Activated gamma-delta T cell treated with Interleukin-2 at 50 U/mL for 16 hours (primary cell): Measurements from ENCODE around the gene CMTR1.
"Not testable (repeated sequence)": the region's sequence is repeated elsewhere in the genome, so short reads cannot be mapped to it uniquely, and the experiment has no call there.

Source experiments
- DNase-seq: peaks from one replicate; pipeline ENCODE4 v3.0.0-alpha.2; 2020

The CMTR1 gene

DNA sequence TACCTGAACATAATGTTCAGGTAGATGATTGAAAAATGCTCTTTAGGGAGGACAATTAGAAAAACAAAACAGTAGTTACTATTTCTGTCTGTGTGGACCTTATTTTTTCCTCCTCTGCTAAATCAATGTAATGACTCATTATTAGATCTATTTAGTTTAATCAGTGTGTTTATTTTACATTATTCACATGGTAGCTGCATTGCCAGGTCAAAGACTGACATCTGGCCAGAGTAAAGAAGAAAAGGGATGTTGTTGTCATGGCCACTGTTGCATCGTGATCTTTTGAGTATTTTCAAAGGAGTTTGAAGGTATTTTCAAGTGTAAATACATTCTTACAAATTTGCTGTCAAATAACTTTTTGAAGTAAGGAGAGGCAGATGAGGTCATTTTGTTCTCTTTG, 5.9 kb downstream of the CMTR1 start:
- no peak for DNase-seq

DNA sequence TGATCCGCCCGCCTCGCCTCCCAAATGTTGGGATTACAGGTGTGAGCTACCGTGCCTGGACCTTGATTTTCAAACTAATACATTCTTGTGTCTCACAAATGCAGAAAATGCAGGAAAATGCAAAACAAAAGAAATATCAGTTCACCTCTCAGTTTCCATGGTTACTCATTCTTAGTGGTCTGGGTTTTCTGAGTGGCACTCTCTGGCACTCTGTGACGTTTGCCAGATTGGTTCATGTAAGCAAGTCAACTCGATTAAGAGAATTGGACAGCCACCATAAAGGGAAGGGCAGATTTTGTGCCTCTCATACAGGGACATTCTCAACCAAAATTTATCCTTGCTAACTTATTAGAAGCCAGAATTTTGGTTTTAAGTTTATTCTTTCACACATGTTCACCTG, 8.6 kb downstream of the CMTR1 start:
- no peak for DNase-seq

DNA sequence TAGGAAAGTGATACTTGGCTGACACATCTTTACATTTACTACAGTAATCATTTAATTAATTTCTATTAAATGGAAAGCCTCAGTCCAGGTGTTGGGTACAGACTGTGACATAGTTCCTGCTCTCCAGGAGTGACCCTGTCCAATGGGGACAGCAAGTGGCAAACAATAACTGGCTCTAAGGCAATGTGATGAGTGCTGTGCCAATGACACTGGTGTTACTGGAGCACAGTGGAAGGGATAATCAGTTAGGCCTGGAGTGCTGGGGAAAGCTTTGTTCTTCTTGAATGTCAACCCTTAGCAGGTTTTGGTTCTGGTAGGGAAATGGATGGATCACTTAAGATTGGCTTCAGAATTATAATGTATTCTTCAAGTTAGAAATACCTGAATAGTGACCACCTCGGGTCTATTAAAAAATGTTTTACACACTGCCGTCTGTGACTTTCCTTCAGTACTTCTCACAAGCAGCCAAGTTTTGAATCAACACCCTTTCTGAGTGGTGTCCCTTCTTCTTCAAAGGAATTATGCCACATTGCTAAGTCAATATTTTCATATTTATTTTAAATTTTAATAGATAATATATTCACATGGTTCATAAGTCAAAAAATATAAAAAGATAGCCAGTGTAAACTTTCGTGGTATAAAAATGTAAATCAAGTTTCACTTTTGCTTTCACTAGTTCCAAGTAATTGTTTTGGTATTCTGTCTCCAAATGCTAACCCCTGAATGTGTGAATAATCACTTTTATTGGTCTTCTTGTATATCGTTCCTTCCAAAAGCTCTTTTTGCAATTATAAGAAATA, 9.6 kb downstream of the CMTR1 start:
- no peak for DNase-seq

DNA sequence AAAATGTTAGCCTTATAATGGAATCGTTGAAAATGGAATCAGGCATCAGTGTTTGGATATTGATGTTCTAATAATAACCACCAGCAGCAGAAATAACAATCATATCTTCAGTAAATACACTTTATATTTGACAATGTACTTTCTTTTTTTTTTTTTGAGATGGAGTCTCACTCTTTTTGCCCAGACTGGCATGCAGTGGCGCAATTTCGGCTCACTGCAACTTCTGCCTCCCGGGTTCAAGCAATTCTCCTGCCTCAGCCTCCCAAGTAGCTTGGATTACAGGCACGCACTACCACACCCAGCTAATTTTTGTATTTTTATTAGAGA, 10.2 kb downstream of the CMTR1 start:
- DNase-seq: not testable (repeated sequence)

DNA sequence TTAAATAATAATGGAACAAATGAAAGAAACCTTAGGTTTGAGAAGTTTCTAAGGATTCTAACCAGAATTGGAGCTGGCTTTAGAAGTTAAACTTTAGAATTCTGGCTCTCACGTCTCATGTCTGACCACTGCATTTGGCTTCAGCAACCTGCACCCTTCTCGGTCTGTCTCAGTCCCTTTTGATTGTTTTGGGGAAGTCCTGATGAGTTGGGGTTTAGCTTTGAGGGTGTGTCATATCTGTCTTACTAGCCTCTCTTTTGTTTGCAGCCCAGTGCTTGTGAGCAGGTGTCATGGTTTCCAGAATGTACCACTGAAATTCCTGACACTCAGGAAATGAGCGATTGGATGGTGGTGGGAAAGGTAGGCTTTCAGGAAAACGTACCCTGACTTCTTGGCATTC, 17.0 kb downstream of the CMTR1 start:
- no peak for DNase-seq

DNA sequence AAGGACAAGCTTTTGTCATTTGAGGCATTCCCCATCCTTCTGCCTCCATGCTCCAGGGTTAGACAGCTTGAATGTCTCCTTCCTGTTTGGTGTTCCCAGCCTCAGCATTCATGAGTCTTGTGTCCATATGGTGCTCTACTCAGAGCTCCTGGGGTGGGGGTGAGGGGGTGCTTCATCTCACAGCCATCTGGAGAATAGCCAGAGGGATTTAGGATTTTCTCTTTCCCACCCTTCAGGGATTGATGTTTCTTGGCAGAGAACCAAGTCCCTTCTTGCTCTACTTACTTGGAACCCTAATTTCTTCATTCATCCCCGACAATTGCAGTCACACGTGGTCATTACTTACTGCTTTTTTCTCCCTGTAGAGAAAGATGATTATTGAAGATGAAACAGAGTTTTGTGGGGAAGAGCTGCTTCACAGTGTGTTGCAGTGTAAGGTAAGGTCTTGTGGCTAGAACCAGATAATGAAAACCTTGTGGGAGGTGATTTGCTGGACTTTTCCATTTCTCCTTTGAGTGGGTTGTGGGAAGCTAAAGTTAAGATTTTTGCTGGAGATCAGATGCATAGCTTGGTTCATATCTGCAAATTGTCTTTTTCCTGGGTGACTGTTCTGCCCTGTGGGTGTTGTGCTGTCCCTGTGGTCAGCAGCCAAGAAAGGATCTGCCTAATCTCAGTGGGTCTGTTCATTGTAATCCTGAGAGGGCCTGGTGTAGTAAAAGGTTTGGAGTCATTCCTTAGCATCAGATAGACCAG, 18.6 kb downstream of the CMTR1 start:
- DNase-seq: no peak

DNA sequence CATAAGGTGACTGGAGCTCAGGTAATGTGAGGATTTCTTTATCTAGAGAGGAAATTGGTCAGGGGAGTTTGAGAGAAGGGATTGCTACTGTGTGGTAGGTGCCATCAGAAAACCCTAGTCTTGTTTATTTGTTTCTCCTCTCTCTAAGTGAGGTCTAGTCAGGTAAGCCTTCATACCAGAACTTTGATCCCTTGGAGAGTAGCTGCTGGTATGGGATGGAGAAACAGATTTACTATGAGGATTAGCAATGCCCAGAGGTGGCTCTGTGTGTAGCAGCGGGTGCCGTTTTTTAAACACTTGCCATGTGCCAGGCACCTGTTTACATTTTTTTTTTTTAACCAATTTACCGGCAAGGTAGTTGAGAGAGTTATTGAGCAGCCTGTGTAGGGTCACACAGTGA, 19.5 kb downstream of the CMTR1 start:
- DNase-seq: no peak

DNA sequence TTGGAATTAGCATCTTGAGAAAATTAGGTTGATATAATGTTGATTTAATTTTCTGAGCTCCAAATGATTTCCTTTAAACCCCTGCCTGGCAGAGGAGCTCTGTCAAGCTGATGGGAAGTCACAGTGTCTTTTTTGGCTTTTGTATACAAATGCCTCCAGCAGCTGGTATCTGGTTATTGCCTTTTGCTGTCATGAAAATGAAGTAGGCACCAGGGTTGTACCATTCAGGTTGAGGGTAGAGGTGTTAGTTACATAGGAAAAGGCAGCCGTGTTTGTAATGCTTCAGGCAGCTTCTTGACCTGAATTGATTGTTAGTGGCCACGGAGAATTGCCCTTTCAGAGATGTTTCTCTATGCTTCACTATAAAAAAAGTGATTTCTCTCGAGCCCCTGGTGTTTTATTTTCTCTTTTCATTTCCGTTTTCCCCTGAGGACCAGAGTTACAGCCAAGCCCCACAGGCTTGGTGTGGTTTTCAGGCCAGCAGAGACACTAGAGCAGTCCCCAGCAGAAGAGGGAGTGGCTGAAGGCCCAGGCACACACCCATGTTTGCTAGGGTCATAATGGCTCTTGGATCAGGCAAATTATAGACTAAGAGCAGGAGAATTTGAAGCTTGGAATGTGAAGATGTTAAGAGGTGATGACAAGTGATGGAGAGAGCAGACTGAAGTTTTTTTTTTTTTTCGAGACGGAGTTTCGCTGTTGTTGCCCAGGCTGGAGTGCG, 21.6 kb downstream of the CMTR1 start:
- no peak for DNase-seq

DNA sequence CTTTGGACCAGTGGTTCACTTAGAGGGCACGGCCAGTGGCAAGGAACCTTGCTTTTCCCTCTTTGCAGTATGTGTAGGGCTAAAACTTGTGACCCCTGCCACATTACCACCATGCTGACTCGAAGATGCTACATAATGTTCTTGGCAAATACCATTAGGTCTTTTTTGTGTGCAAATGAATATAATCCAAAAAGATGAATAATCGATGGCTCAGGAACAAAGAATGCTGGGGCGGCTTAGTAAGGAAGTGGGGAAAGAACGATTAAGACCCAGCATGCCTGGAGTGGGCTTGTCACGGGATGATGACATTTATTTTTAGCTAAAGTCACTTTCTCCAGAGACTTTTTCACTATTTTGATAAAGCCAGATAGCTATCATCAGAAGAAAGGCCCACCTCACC, 23.1 kb downstream of the CMTR1 start:
- no peak for DNase-seq

DNA sequence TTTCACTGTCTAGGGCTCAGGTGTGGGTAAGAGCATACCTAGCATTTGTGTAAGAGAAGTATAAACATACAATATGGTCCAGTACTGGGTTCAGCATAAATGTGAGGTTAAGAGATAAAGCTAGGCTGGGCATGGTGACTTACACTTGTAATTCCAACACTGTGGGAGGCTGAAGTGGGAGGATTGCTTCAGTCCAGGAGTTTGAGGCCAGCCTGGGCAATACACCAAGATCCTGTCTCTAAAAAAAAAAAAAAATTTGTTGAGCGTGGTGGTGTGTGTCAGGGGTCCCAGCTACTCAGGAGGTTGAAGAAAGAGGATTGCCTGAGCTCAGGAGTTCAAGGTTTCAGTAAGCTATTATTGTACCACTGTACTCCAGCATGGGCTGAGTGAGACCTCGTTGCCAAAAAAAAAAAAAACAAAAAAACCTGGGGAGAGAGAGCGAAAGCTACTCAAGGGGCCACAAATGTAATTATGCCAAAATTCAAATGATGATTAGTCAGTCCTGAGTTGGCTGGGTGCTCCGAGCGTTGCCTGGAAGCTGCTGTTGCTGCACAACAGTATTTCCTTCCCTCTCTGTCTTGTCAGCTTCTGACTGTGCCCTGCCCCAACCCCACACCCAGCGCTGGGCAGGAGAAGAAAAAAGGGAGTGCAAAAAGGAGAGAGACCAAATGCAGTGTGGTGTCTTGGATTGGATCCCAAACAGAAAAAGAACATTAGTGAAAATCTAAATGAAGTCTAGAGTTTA, 24.0 kb downstream of the CMTR1 start:
- no peak for DNase-seq

DNA sequence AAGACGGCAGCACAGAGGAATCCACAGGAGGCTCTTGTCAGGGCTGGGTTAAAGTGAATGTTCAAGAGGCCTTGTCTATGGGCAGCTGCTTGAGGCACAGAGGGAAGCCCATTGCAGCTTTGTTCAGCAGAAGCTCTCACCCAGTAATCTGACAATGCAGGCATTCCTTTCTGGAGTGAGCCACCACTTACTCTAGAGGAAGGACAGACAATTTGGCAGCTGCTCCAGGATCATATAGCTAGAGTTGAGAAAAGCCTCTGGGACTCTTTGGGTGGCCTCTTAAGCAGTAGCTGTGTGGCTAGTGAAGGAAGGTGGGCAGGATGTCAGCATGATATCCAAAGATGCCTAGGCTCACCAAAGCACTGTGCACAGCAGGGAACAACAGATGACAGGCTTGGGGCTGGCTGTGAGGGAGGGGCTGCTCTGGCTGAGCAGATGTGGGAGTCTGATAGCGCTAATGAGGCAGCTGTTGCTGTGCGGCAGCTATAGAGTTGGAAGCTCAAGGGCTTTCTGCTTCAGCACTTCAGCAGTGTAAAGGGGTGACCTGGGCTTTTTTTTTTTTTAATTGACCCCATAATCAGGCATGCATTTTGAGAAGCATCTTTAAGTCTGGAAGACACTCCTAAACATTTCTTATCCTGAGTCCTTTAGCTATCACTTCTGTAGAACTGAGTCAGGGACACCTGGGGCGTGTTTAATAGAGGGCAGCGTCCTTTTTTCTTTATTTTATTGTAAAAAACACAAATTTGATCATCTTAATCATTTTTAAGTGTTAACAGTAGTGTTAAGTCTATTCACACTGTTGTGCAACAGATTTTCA, 27.2 kb downstream of the CMTR1 start:
- DNase-seq: no peak

DNA sequence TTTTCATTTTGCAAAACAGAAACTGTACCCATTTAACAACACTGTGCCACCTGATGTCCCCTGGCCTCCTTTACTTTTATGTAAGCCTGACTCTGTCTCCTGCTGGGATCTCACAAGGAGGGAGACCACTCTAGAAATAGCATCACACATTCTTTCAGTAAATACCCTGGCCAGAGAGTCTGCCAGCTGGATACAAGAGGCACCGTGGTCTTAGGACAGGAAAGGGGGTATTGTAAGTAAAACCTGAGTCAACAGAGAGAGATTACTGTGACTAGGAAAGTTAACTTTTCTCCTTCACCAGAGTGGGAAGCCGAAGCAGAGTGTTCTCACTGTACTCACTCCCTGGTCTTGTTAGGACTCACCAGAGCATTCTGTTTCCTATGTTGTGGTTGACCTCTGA, 27.8 kb downstream of the CMTR1 start:
- DNase-seq: no peak

DNA sequence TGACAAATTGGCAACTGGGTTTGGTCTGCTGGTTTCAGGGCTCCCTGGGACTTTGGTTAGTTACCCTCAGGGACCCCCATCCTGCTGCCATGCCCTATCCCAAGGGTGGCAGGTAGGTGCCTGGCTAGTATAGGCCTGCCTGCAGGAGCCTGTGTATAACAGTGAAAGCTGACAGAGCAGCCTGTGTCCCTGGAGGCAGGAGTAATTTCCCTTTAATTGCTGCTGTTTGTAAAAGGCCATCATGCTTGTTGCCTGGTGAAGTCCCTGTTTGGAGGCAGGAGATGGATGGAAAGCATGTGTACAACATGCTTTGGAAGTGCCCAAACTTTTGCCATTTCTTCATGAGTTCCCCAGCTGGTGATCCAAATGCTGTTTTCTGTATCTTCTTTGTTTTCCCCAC, 30.1 kb downstream of the CMTR1 start:
- no peak for DNase-seq

DNA sequence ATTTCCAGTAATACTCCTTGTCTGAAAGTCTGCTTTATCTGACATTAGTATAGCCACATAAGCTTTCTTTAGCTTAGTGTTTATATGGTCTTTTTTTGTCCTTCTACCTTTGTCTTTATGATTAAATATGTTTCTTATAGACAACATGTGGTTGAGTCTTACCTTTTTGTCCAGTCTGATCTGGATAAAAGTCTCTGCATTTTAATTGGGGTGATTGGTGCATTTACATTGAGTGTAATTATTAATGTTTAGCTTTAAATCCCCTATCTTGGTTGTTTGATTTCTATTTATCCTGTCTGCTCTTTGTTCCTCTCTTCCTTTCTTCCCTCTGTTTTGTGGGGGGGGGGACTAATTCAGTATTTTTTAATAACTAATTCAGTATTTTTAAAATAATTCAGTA, 34.7 kb downstream of the CMTR1 start:
- DNase-seq: no peak

DNA sequence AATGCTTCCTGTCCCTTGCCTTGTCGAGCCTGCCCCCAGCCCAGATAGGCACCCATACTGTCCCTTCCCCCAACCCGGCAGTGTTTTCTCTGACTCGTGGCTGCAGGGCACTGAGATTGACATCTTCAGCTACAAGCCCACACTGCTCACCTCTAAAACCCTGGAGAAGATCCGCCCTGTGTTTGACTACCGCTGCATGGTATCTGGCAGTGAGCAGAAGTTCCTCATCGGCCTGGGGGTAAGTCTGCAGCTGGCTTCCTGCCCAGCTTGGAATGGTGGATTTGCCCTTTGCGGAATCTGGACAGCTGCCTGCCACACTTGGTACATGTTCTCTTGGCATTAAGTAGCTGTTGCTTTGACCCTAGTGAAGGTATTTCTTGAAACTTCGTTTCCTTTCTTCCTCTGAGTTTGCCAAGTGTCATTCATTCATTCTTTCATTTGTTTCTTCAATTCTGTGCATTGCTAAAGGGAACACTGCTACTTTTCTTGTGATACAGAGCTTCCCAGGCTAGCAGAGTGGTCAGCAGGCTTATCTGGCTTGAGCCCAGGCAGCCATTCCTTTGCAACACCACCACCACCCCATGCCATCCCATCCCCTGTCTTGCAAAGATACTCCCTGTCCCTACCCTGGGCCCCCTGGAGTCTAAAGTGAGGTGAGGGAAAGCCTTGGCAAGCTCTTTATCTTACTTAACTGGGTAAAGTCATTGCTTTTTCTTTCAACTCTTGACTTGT, 40.5 kb downstream of the CMTR1 start:
- DNase-seq: no peak

DNA sequence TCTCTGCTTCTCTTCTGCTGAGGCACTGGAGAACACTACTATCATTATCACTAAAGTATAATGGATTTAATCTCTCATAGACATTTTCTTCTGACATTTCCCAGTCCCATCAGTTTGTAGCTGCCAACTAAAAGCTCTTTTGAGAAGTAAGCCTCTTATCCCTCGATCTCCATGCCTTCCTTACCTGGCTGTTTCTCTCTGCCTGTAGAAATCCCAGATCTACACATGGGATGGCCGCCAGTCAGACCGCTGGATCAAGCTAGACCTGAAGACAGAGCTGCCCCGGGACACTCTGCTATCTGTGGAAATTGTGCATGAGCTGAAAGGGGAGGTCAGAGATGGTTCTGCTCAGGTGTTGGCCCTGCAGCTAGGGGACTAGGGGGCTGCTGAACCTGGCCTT, 41.3 kb downstream of the CMTR1 start:
- DNase-seq: no peak

DNA sequence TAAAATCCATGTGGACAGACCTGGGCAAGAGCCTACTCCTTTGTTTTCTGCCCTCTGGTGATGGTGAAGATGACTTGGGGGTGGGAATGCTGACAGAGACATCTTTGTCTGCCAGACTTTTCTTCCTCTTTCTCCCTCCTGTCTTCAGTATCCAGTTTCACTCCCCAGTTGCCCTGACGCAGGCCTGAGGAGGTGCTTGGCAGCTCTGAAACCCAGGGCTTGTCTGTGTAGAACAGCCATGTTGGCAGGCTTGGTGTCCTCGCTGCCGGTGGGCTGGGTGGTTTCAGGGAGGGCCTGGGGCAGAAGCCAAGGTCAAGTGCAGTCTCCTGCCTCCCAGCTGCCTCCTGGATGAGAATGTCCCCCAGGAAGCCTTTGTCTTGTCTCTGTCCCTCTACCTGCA, 44.2 kb downstream of the CMTR1 start:
- no peak for DNase-seq

DNA sequence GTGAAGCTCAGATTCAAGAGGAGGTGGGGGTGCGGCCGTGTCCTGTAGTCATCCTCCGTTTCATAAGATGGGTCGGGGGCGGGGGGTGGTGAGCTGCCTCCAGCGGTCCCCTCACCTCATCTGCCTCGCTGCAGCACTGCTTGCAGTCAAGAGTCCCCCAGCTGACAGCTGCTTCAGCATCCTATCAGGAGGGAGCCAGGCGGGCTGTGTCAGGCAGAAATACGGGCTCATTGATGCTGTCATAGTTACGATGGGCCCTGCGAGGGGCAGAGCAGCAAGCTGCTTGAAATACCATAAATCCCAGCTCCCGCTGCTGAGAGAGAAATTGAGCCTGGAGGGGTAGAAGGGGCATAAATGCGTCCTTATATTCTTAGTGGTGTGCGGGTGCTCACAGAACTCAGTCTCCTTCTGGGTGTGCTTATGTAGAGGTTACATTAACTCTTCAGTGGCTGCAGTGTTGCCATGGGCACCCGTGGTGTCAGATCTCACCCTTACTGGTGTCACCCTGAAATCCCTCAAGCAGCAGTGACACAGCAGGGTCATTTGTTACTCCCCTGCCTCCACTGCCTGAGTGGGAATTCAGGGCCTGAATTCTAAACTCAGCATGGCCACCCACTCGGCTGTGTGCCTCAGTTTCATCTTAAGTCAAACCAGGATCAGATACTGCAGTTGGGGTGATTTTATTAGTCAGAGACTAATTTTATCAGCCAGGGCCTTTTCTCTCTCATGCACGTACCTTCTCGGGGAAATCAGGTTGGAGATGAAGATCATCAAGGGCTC, 44.8 kb downstream of the CMTR1 start:
- DNase-seq: no peak

DNA sequence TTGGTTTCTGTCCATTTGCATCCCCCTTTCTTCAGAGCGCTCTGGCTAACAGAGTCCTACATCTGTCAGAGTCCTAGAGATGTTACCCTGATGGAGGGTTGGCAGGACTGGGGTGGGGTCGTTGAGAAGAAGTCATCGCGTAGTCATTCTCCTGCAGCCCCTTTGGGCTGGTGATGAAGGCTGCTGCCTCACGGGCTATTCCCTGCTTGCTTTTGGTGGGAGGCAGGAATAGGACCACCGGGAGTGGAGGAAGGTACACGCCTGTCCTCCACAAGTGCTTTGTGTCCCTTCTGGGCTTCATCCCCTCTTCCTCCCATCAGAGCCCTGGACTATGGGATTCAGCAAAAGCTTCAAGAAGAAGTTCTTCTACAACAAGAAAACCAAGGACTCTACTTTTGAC, 45.8 kb downstream of the CMTR1 start:
- DNase-seq: no peak

DNA sequence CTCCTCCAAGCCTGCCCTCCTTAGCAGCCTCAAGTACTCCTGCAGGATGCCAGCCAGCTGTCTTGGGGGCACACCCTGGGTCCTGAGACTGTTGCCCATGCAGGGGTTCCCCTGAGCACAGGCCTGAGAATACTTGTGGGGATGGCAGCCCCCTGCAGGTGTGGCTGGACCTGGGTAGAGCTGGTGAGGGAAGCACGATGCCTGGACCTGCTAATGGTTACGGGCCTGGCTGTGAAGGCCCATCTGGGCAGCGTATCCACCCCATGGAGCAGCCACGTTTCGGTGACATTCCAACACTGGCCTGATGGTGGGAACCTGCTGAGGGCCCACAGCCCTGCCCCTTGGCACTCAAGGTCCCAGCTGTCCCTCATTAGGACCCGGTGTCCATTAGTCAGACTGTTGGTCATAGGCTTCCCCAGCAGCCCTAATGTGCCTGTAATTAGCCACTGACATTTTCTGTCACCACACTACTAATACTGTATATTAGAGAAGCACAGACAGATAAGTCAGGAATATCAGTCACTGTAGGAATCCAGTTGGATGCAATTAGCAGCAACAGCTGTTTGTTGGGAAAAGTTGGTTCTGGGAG, 46.3 kb downstream of the CMTR1 start:
- no peak for DNase-seq
